Activated CD4-positive, alpha-beta T cell treated with anti-CD3 and anti-CD28 coated beads, Interleukin-2, Interleukin-6, amounts not matched to agents 100 ng/mL and 50 ng/mL, durations not matched to agents 16 hours and 8 hours (primary cell): ENCODE results near the gene LTK.

Experiments
- DNase-seq: peaks from one replicate; pipeline ENCODE4 v3.0.0-alpha.2; 2020

Gene LTK

GRCh38 chr15:41523097-41523496, 9.5 kb upstream of the LTK start:
- no peak for DNase-seq

GRCh38 chr15:41521614-41522013, 8.0 kb upstream of the LTK start:
- DNase-seq: no peak

GRCh38 chr15:41520636-41521035, 7.0 kb upstream of the LTK start:
- DNase-seq: no peak

- no peak for DNase-seq
Observed at GRCh38 chr15:41517895-41518449, 4.3 kb upstream of the LTK start.

DNA sequence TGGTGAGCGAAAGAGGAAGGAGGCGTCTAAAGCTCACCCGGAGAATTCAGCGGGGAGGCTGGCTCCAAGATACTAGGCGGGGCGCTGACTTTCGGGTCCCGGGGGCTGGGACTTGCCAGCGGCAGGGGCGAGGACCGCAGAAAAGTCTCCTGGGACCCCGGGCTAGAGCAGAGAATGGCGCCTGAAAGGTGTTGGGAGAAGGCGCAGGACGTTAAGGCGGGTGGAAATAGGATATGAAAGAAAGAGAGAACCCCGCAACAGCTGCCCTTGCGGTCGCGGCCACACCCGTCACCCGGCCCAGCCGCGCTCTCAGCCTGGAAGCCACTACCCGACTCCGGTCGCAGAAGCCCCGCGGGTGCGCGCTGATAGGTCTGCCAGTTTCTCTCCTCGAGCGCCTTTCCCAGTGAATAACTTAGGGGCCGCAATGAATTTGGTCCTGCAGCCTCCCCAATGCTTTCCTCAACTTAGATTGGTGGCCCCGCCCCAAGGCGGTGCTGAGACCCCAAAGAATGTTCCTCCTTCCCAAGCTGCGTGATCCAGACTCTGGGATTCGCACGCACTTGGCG, 604 bp downstream of the LTK start:
- no peak for DNase-seq

GRCh38 chr15:41512512-41512939, 1.1 kb downstream of the LTK start:
- no peak for DNase-seq

- no peak for DNase-seq
Observed at GRCh38 chr15:41511899-41512369, 1.7 kb downstream of the LTK start.

- DNase-seq: no peak
Observed at GRCh38 chr15:41511331-41511898, 2.2 kb downstream of the LTK start.

- DNase-seq: no peak
Observed at GRCh38 chr15:41510728-41511127, 2.9 kb downstream of the LTK start.

DNA sequence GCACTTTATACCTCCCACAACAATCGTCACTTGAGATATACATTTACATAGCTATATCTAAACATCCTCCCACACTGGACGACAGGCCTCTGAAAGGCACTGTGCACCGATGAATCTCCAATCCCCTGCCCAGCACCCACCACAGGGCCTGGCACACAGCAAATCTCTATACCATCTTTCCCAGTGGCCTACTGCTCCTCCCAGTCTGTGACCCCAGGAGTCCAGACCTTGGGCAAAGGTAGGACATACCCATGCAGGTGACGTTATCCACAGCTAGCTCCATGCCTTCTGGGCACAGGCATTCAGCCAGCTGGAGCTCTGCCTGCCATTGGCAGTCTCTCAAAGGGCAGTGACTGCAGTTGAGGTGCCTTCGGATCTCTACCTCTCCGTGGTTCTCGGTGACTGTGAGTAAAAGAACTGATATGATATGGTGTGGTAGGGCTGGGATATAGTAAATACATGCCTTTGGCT, 5.8 kb downstream of the LTK start:
- DNase-seq: no peak

DNA sequence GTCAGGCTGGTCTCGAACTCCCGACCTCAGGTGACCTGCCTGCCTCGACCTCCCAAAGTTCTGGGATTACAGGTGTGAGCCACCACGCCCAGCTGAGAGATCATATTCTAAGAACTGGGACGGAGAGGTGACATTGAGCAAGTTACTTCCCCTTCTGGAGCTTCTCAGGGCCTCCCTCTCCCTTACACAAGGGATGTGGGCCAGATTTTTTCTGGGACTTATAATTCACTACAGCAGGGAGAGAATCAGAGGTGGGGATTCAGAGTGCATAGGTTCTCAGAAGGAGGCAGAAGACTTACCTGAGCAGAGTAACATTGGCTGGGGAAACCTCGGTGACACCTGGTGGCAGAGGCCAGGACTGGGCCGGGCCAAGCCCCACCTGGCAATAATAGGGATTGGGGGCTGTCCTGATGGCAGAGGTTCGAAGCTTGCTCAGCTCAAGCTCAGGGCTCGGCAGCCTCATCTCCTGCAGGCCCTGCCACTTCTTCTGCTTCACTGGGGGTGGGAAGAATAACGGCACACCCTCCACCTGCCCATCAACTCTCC, 6.8 kb downstream of the LTK start:
- DNase-seq: no peak

GRCh38 chr15:41505776-41506175, 7.9 kb downstream of the LTK start:
- DNase-seq: no peak

GRCh38 chr15:41504751-41505492, 8.7 kb downstream of the LTK start:
- no peak for DNase-seq

DNA sequence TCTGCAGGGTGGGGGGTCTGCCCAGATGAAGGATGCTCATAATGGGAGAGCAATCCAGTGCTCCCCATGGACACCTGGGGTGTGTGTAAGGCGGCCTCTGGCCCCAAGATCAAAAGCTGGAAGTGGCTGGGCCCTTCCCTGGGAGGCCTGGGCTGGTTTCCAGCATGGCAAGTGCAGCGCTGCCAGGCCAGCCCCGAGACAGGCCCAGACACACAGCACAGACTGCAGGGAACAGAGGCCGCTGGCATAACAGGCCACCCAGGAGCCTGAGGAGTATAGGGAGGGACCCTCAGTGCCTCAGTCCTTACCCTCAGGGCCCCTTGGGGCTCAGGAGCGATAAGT, 10.0 kb downstream of the LTK start:
- DNase-seq: no peak

- DNase-seq: no peak
Observed at GRCh38 chr15:41502795-41503668, 10.6 kb downstream of the LTK start.

GRCh38 chr15:41501931-41502794, 11.5 kb downstream of the LTK start:
- peak; percentile 46 for DNase-seq

- DNase-seq: peak; percentile 46
Observed at GRCh38 chr15:41501191-41501917, 12.3 kb downstream of the LTK start.

- no peak for DNase-seq
Observed at GRCh38 chr15:41499109-41499851, 14.3 kb downstream of the LTK start.

DNA sequence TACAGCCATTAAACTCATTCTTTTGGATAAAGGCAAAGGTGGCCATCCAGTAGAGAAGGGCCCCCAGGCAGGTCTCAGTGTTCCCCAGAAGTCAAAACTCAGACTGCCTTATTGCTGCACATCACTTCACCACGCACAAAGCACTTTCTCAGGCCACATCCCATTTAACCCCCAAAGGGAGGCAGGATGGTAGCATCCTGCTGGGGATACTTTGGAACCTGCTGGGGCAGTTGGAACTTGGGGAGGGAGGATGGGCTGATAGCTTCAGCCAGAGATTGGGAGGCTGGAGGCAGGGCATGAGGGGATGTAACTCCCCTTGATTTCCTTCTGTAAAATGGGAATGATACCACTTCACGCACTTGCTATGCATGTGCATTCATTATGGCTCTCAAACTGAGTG, 15.0 kb downstream of the LTK start:
- no peak for DNase-seq
